Testis (tissue), 3 donors: Measurements from ENCODE around the gene LYL1. TPM values are rescaled to one million over a fixed set of nuclear protein-coding genes. Genes with fewer than 3 reads are reported as not detected.
A peak's percentile ranks its signal among the peaks of the same experiment; 100 is the strongest.

ENCODE experiments used
- DNase-seq: peaks from one replicate; pipeline ENCODE4 v3.0.0-alpha.2; 2019
- H3K27ac ChIP-seq, 2 donors: fragments of 200-600 bp; sonication (generic); one replicate each; pipeline ENCODE4 v1.5.1; 2019
- H3K27me3 ChIP-seq: fragments of 200-600 bp; sonication (generic); one replicate; pipeline ENCODE4 v1.5.1; 2019
- H3K36me3 ChIP-seq: fragments of 200-600 bp; sonication (generic); one replicate; pipeline ENCODE4 v1.5.1; 2017; ENCODE audit warnings: low read depth; ENCODE audit errors: missing control alignments
- H3K4me1 ChIP-seq: fragments of 200-600 bp; sonication (generic); one replicate; pipeline ENCODE4 v1.5.1; 2019
- H3K4me3 ChIP-seq, 2 donors: fragments of 200-600 bp; sonication (generic); one replicate each; pipeline ENCODE4 v1.5.1; 2017 to 2019
- H3K9me3 ChIP-seq: fragments of 200-600 bp; sonication (generic); one replicate; pipeline ENCODE4 v1.5.1; 2017
- POLR2A ChIP-seq: fragments of 450-650 bp; IDR thresholded peaks from one replicate; pipeline ENCODE4 v1.6.1; 2017; ENCODE audit warnings: antibody characterized with exemption, mild to moderate bottlenecking, moderate library complexity
- WGBS, 2 donors: methylation state at CpG; one replicate each; pipeline ENCODE4 v1.1.5; 2018; 5-methylcytosine and 5-hydroxymethylcytosine counted together
- intact Hi-C: fragments of 100-400 bp; cut with DNase I; formaldehyde crosslinking; loops from one replicate; pipeline ENCODE4 v1.15.1; 2023; ENCODE audit warnings: low total_unique reads
- polyA plus RNA-seq: library from polyadenylated mRNA; stranded (reverse); fragments of 350-450 nt; fragmentation: Illumina TruSeq; extraction: RNeasy Lipid Tissue Mini Kit (QIAGEN cat#74804); gene quantifications from one replicate; pipeline ENCODE4 v1.2.3, GENCODE V29; 2014; ENCODE audit warnings: low read depth, low replicate concordance; ENCODE audit not compliant: insufficient read depth
- total RNA-seq, 2 donors: library from RNA; depleted of rRNA; stranded (reverse); fragments of >200 nt; gene quantifications; one replicate each; pipeline ENCODE4 v1.2.3, GENCODE V29; 2016
- TF ChIP-seq, protein P1 (sequence below), 3 experiments: fragments of 450-650 bp in 2 of 3; fragments of 200-600 bp in 1 of 3; sonication (generic) in 1 of 3; IDR thresholded peaks; one replicate each; pipeline ENCODE4 v1.5.1; 2016 to 2019; ENCODE audit warnings: antibody characterized with exemption in 3 of 3, mild to moderate bottlenecking in 2 of 3, moderate library complexity in 1 of 3

Gene LYL1
- total and polyA plus RNA-seq, 3 donors from 2014 or later = 15.9 to 35.8 (median 21.9) TPM

DNA sequence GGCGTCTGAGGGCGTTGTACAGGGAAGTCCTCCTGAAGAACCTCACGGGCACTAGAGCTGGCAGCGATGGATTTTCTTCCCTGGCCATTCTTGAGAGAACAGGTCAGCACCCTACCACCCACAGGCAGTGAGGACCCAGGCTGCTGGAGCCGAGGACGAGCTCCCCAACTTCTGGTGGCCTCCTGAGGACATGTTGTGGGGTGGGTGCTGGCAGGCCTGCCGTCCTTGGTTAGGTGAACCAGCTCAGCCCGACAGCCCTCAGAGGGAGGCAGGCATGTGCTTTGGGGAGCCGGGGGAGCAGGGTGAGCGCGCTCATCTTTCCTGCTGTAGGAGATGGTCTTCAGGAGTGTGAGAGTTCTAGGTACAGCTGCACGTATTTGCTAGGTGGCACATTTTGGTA is 15.4 kb downstream of the LYL1 start:
- intact Hi-C loops = no loop called here
- TF ChIP-seq POLR2A = no peak
- TF ChIP-seq, protein P1, sequence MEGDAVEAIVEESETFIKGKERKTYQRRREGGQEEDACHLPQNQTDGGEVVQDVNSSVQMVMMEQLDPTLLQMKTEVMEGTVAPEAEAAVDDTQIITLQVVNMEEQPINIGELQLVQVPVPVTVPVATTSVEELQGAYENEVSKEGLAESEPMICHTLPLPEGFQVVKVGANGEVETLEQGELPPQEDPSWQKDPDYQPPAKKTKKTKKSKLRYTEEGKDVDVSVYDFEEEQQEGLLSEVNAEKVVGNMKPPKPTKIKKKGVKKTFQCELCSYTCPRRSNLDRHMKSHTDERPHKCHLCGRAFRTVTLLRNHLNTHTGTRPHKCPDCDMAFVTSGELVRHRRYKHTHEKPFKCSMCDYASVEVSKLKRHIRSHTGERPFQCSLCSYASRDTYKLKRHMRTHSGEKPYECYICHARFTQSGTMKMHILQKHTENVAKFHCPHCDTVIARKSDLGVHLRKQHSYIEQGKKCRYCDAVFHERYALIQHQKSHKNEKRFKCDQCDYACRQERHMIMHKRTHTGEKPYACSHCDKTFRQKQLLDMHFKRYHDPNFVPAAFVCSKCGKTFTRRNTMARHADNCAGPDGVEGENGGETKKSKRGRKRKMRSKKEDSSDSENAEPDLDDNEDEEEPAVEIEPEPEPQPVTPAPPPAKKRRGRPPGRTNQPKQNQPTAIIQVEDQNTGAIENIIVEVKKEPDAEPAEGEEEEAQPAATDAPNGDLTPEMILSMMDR (IDR thresholded peaks at IDR 0.05) = no peak
- Histone ChIP-seq H3K4me3 (no peak overlapping the region), H3K27ac (no peak overlapping the region), H3K27me3 (no peaks in the 10 kb centered on the region), H3K36me3 (no peaks in the 10 kb centered on the region), H3K4me1 (peaks cover 23% of the 10 kb centered on the region), H3K9me3 (no peaks in the 10 kb centered on the region)
- WGBS, 2 donors = 86 to 88% methylated on average over 11 to 12 of the region's 12 CpGs
- DNase-seq = no peak

DNA sequence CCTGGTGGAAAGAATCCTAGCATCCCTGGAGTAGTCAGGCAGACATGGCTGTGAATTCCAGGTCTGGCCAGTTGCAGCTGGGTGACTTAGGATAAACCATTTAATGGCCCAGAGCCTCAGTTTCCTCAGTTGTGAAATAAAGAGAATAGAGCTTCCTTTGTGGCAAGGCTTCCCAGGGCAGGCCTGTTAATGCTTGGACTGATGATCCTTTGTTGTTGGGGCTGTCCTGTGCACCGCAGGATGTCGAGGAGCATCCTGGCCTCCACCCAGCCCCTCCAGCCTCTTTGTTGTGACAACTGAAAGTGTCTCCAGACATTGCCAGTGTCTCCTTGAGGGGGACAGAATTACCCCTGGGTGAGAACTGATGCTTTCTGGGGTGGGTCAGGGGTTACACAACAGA is 16.3 kb downstream of the LYL1 start:
- H3K4me1 ChIP-seq = peaks cover 13% of the 10 kb centered on the region
- TF ChIP-seq, protein P1 (IDR thresholded peaks at IDR 0.05) = no peak
- TF ChIP-seq POLR2A = no peak
- no peaks in the 10 kb centered on the region for H3K36me3 ChIP-seq
- no peak overlapping the region for H3K27ac ChIP-seq
- H3K9me3 ChIP-seq = no peaks in the 10 kb centered on the region
- DNase-seq = no peak
- H3K4me3 ChIP-seq = no peak overlapping the region
- intact Hi-C loops = no loop called here
- no peaks in the 10 kb centered on the region for H3K27me3 ChIP-seq
- WGBS, 2 donors = 75 to 81% methylated on average over 2 of the region's 2 CpGs

DNA sequence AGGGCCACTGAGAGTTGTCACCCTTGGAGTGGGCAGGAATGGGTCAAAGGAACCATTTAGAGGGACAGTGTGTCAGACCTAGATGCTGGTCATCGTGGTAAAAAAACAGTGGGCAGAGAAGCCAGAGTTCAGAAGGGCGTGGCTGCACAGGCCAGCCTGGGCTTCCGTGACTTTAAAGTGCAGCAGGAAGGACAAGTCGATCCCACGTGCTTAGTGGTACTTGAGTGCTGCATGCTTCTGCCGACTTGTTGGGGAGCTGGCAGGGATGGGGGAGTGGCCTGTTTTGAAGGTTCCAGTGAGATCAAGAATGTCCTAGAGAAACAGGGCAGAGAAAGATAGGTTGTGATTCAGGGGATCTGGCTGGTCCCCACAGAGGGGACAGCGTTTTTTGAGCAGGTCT is 17.0 kb downstream of the LYL1 start:
- DNase-seq = no peak
- peak overlapping the region in 1 of 2 donors; percentile 25 for H3K27ac ChIP-seq
- WGBS, 2 donors = 38 to 44% methylated on average over 7 of the region's 7 CpGs
- no peaks in the 10 kb centered on the region for H3K27me3 ChIP-seq
- peaks cover 9% of the 10 kb centered on the region for H3K4me1 ChIP-seq
- H3K9me3 ChIP-seq = no peaks in the 10 kb centered on the region
- TF ChIP-seq, protein P1 (IDR thresholded peaks at IDR 0.05) = no peak
- no peak for TF ChIP-seq POLR2A
- H3K36me3 ChIP-seq = no peaks in the 10 kb centered on the region
- no peak overlapping the region for H3K4me3 ChIP-seq
- intact Hi-C loops = no loop called here

DNA sequence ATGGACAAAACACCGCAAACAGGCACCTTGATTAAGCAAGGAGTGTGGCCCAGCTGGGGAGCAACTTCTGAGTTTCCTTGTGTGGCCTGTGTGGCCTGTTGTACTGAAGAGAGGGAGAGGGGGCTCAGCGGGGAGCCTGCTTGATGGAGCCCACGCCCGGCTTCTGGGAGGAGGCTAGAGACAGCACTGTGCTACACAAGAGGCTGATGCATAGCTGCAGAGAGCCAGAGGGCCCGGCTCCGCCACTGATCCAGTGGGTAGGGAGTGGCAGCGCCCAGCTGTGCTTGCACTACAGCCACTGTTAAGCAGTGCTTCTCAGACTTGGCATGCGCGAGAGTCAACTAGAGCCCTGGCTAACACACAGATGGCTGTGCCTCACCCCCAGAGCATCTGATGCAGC is 19.0 kb downstream of the LYL1 start:
- Histone ChIP-seq H3K36me3 (no peaks in the 10 kb centered on the region), H3K27me3 (no peaks in the 10 kb centered on the region), H3K4me3 (no peak overlapping the region), H3K4me1 (peaks cover 13% of the 10 kb centered on the region), H3K27ac (no peak overlapping the region), H3K9me3 (no peaks in the 10 kb centered on the region)
- TF ChIP-seq, protein P1 (IDR thresholded peaks at IDR 0.05) = no peak
- no peak for TF ChIP-seq POLR2A
- WGBS, 2 donors = 84 to 88% methylated on average over 9 of the region's 9 CpGs
- no peak for DNase-seq
- intact Hi-C loops = no loop called here

DNA sequence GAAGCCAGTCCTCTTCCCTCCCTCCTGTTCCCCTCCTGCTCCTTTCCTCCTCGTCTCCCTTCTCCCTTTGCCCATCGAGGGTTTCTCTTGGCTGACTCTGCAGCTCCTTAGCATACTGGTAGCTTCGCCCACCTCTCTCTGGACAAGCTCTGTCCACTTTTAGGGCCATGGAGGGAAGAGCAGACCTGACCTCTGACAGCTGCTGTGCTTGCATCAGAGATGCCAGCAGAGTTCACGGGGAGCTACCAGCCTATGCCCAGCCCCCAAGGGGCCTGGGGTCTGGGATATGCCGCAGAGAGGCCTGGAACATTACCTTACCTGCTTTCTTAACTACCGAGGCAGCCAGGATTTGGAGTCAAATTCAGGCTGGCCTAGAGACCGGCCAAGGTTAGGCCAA is 19.7 kb downstream of the LYL1 start:
- 70 to 81% methylated on average over 6 to 7 of the region's 7 CpGs for WGBS, 2 donors
- DNase-seq = no peak
- TF ChIP-seq POLR2A = no peak
- TF ChIP-seq, protein P1 (IDR thresholded peaks at IDR 0.05) = no peak
- Histone ChIP-seq H3K36me3 (no peaks in the 10 kb centered on the region), H3K4me3 (no peak overlapping the region), H3K4me1 (peaks cover 20% of the 10 kb centered on the region), H3K9me3 (no peaks in the 10 kb centered on the region), H3K27ac (peak overlapping the region in 1 of 2 donors; percentile 50), H3K27me3 (no peaks in the 10 kb centered on the region)
- intact Hi-C loops = no loop called here
